GM18909 (cell line): ENCODE data around the gene EIF4G2.

Experiments used
- ATAC-seq: cut with Tn5 transposase; IDR thresholded peaks from one replicate; pipeline ENCODE4 v1.9.1; 2021; ENCODE audit warnings: mild to moderate bottlenecking; ENCODE audit not compliant: unreplicated experiment, poor library complexity

EIF4G2 gene

DNA sequence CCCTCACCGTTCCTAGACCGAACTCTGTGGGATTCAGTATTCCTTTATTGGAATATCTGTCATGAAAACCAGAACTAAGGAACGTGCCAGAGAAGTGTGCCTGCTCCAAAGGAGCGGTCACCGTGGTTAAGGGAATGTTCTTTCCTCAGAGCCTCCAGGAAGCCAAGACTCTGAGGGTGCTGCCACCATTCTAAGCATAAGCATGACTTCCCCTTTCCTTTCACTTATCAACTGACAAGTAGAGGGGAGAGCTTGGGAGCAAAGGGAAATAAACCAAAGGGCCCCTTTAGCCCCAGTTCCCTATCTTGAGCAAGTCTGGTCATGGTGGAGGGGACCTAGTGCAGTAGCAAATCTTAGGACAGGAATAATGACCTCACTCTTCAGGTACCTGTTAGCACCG is 30.9 kb downstream of the EIF4G2 start:
- no peak for ATAC-seq

GRCh38 chr11:10777393-10777793 is 31.3 kb downstream of the EIF4G2 start:
- ATAC-seq = no peak

DNA sequence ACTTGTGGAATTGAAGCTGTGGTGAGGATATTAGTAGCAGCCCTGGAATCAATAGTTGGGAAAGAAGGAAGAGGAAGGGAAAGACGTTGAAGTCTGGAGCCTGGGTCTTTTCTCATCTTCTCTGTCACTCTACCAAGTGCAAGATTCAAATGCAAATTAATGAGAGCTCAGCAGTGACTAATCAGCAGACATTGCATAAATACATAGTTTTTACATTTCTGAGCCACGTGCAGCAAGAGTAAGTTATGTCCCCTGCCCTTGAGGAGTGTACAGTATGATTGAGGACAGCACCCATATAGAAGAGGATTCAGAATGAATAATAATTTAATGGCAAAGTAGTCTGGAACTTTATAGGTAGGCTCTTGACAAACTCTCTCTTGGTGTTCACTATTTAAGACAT is 33.9 kb downstream of the EIF4G2 start:
- no peak for ATAC-seq

GRCh38 chr11:10771457-10771856 is 37.3 kb downstream of the EIF4G2 start:
- no peak for ATAC-seq

GRCh38 chr11:10770626-10771254 is 38.0 kb downstream of the EIF4G2 start:
- ATAC-seq = no peak

GRCh38 chr11:10764412-10764811 is 44.3 kb downstream of the EIF4G2 start:
- no peak for ATAC-seq

DNA sequence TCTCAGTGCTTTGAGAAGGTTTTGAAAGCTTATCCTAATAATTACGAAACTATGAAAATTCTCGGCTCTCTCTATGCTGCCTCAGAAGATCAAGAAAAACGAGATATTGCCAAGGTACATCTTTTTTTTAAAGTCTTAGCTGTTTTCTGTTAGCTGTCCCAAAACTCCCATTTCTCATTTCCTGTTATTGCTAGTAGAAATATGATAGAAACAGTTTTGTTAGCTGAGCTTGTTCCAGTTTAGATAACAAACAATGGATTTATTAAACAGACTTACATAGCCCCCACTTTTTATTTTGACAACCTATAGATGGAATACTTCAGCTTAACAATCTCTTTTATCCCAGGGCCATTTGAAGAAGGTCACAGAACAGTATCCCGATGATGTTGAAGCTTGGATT is 45.0 kb downstream of the EIF4G2 start:
- no peak for ATAC-seq

DNA sequence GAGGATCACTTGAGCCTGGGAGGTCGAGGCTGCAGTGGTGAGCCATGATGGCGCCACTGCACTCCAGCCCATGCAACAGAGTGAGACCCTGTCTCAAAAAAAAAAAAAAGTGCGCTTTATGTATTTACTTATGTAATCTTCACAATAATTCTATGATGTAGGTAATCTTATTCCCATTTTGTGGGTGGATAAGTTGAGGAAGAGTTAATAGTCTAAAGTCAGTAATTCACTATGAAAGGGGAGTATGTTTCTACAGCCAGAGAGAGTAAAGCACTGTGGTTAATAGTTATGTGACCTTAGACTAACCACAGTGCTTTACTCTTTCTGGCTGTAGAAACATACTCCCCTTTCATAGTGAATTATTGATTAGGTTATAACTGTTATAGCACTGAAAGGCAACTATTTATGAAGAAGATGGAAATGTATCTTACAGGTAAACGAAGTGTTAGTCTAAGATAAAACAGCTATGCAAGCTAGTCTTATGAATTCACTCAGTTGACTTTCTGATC is 45.8 kb downstream of the EIF4G2 start:
- ATAC-seq = peak; percentile 74

GRCh38 chr11:10762185-10762584 is 46.5 kb downstream of the EIF4G2 start:
- ATAC-seq = peak; percentile 83

DNA sequence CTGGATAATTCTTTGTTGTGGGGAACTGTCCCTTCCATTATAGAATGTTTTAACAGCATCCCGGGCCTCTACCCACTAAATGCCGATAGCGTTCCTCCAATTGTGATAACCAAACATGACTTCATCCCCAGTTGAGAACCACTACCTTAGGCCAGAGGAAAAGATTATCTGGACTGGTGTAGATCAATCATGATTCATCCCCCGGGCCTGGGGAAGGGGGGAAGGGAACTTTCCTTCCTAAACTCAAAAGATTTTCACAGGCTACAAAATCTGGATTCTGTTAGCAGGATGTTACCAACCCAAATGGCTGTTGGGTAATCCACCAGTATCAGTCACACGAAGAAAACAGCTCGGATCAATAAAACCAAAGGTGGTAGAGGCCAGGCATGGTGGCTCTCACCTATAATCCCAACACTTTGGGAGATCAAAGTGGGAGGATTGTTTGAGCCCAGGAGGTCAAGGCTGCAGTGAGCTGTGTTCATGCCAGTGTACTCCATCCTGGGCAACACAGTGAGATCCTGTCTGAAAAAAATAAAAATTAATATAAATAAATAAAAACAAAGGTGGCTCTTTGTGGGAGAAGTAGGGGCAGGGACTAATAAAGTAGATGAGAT is 47.5 kb downstream of the EIF4G2 start:
- no peak for ATAC-seq

- ATAC-seq = no peak
These were observed 49.8 kb downstream of the EIF4G2 start for GRCh38 chr11:10758957-10759356.

DNA sequence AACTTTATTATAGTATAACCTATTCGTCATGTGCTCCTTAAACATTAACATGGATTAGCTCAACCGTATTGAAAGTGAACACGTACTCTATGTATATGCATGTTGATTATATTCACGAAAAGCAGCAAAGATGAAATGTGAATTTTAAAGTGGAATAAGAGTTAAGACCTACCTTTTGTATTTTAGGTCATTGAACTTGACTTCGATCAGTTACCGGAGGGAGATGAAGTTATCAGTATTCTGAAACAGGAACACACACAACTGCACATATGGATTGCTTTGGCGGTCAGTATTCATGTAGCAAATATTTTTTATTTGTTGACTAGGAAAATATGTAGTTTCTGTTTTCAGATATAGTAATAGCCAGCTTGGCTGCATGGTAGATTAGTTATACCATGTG is 56.2 kb downstream of the EIF4G2 start:
- no peak for ATAC-seq

DNA sequence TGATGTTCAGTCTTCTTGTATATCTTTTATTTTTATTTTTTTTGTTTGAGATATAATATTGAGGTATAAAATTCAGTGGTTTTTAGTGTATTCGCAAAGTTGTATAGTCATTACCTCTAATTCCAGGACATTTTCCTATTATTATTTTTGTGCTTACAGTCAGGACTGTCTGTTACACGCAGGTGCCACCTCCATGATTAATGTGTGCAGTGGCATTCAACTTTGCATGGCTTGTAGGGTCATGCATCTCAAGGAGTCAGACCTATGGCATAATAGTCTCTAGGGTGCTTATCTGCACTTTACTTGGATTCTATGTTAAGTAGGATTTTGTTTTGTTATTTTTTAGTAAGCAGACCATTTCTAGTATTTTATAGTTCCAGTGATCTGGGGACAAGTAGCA is 56.7 kb downstream of the EIF4G2 start:
- no peak for ATAC-seq

DNA sequence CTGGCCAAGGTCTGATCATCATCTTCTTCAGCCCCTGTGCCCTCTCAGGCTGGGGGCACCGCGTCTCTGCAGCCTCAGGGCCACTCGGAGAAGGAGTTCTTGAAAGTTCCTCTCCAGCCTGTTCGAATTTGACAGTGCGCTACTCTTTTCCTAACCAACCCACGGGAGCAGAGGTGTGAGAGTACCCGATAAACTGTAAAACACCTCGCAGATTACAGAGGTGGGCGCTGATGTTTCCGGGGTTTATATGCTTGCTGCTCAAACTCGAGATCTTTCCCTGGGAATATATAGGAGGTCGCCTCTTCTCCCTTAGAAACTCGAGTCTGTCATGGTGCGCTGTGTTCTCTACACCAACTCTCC is 57.2 kb downstream of the EIF4G2 start:
- ATAC-seq = no peak

DNA sequence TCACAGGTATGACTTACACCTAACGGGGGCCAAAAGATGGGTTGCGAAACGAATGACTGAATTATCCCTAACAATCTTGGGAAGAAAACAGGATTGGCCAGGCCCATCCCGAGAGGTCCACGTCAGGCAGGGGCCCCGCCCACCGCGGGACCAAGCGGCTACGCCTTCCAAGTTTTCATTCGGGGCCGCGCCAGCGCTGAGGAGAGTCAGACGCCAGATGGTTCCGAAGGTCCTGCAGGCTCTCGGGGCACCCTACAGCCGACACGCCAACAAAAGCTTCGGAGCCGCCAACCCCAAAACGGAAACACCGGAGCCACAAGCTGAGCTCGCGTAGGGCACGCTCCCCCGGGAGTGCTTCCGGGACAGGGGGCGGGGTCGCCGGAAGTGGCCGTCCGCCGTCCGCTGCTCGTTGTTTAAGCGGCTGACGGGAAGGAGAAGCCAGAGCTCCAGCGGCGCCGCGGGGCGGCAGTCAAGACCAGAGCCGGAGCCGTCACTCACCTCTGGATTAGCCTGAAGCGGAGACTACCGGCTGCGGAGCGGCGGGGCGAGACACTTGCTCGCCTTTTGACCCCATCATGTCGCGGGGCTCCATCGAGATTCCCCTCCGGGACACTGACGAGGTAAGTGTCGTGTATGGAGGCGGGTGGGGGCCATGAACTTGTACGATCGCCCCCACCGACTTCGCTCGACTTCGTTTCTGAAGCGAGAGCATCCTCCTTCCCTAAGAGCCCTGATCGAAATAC is 57.7 kb downstream of the EIF4G2 start, which contains the start of gene CTR9:
TSS of gene CTR9 (plus strand) at position 409 of the 743 bp plus-strand sequence. CDS start at position 576, 167 bp downstream.
- ATAC-seq = peak; percentile 92

DNA sequence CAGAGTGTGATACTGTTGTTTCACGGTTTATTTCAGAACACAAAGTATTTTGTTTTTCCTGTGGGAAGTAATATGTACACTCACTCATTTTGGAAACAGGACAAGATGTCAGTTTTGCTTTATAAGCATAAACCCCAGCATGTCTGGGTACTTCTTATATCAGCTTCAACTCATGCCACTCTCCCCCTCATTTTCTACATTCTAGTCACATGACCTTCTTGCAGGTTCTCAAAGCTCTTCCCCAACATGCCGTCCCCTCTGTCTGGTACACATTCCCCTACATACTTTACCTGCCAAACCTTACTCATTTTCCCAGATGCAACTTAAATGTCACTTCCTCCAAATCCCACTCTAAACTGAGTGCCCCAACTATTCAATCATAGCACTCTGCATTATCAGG is 59.2 kb downstream of the EIF4G2 start:
- ATAC-seq = no peak

DNA sequence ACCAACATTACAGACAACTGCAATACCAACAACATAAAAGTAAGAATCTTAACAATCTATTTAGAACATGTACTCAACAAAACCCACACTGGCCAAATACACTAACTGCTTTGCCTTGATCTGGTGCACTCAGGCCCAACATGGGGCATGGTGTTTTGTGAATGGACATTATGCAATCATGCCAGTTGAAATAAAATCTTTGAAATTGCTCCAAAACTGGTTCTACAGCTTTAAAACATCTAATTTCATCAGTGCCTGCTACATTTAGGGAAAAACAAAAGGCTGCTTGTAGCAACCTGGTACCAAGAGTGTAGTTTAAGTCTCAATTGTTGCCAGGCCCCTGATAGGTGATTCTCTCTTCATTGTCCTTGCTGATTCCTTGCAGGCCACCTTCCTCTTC is 61.0 kb downstream of the EIF4G2 start:
- ATAC-seq = no peak
